DMS114 treated with DMSO at 0.1 percent for 48 hours (cell line): ENCODE results near the gene TMX1.
A peak's percentile ranks its signal among the peaks of the same experiment; 100 is the strongest.

Experiments used
- DNase-seq: peaks from one replicate; lab custom pipeline; 2025; ENCODE audit not compliant: unreplicated experiment; lab: John Stamatoyannopoulos, UW

Gene TMX1

GRCh38 chr14:51242545-51243490 is 2.8 kb downstream of the TMX1 start:
- DNase-seq, result no peak

DNA sequence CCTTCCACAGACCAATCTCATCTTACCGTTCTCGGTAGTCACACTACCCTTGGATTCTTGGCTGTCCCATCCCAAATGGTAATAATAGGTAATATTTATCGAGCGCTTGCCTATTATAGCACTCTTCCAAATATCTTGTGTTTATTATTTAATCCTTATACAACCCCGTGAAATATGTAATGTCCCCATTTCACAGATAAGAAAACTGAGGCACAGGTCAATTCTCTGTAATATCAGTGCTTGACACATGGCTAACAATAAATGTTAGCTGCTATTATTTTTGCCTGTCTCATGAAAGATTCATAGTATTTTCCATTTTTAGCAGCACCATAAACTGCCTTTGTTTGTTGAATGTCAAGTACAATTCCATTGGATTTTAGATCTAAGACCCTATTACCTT is 4.5 kb downstream of the TMX1 start:
- no peak for DNase-seq

- DNase-seq, result no peak
These were observed 6.0 kb downstream of the TMX1 start for GRCh38 chr14:51246032-51246431.

DNA sequence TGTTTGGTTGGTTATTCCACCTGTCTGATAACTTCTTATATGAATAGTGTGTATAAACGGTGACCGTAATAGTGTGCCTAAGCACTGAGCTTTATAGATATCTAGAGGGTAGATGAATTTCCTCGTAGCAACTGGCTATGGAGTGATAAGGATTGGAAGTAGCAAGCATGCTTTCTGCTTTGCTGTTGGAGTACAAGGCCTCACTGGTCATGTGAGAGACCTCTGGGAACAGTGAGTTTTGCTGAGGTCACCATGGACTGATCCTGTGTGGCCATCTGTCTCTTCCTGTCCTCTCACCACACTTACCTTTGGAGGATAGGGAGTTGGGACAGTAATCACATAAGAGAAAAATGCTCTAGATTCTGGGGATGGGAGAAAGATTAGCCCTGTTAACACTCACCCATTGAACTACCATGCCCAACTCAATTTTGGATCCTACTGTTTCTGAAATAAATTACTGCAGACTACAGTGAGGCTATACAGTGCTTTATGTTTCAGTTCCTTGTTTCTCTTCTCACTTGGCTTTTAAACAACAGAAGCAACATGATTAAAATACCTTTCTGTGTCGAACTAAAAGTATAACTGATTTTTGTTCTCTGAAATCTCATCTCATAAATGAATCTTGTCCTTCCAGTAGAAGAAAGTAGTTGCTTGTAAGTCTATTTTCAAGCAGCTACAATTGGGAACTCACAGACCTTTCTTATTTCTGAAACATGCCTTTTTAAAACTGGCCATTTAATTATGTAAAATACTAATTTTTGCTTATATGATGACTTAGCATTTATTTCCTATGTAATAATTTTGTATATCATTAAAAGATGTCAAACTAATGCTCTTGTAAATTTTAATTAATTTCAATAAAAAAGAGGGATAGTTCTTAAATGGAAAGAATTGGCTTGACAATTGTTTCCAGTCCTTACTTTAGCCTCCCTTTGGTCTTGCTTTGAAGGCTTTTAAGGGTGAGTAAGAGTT is 8.3 kb downstream of the TMX1 start:
- no peak for DNase-seq

DNA sequence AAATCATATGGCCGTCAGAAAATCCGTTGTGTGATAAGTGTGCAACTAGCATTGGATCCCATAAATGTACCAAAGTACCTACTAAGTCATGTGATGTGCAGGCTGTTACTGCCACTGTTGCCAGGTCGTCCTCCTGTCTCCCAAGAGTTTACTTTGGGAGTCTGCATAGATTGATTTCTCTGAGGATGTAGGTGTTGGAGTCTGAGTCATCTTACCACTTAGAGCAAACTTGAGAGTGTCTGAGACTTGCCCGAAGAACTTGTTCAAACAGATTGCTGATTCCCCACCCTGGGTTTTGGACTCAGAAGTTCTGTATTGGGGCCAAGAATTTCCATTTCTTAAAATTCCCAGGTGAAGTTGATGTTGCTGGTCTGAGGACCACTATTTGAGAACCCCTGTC is 11.4 kb downstream of the TMX1 start:
- no peak for DNase-seq

- DNase-seq, result no peak
These were observed 13.8 kb downstream of the TMX1 start for GRCh38 chr14:51253880-51254279.

- no peak for DNase-seq
These were observed 18.2 kb downstream of the TMX1 start for GRCh38 chr14:51258280-51258679.

DNA sequence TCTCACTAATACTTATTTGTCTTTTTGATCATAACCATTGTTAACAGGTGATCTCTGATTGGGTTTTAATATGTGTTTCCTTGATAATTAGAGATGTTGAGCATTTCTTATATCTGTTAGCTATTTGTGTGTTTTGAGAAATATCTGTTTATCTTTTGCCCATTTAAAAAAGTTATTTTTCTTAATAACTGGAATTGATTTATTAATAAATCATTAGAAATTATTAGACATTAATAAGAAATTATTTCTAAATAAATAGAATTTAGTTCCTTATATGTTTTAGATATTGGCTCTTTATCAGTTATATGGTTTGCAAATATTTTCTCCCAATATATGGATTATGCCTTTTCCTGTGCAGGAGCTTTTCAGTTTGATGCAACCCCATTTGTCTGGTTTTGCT is 18.7 kb downstream of the TMX1 start:
- no peak for DNase-seq

GRCh38 chr14:51260225-51260624 is 20.2 kb downstream of the TMX1 start:
- no peak for DNase-seq

- DNase-seq, result no peak
These were observed 21.1 kb downstream of the TMX1 start for GRCh38 chr14:51261151-51261550.

DNA sequence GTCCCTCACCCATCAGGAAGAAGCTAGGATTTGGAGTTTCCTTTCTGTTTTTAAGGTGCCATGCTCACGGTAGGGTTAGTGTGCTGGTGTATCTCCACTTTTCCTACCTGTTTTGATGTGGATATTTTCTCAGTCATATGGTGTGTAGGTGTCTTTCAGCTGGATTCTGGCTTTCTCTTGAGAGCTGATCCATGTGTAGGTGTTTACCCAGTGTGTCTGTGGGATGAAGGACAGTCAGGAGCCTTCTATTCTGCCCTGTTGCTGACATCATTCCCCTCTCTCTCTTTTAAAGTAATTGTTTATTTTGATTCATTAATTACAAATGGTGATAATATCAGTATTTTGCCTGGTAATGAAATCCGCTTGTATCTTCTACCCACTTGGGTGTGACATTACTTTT is 22.8 kb downstream of the TMX1 start:
- DNase-seq, result no peak

GRCh38 chr14:51269634-51270033 is 29.6 kb downstream of the TMX1 start:
- DNase-seq, result no peak

DNA sequence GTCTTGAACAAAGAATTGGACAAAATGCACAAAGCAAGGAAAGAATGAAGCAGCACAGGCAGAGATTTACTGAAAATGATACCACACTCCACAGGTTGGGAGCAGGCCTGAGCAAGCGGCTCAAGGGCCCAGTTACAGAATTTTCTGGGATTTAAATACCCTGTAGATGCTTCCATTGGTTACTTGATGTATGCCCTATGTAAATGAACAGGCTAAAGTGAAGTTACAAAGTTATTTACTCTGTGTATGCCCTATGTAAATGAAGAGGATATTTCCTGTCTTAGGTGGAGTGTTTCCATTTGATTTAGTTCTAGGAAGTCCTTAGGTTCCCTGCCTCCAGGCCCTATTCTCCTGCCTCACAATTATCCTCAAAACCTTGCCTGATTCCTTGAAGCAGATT is 36.6 kb downstream of the TMX1 start:
- DNase-seq, result no peak

DNA sequence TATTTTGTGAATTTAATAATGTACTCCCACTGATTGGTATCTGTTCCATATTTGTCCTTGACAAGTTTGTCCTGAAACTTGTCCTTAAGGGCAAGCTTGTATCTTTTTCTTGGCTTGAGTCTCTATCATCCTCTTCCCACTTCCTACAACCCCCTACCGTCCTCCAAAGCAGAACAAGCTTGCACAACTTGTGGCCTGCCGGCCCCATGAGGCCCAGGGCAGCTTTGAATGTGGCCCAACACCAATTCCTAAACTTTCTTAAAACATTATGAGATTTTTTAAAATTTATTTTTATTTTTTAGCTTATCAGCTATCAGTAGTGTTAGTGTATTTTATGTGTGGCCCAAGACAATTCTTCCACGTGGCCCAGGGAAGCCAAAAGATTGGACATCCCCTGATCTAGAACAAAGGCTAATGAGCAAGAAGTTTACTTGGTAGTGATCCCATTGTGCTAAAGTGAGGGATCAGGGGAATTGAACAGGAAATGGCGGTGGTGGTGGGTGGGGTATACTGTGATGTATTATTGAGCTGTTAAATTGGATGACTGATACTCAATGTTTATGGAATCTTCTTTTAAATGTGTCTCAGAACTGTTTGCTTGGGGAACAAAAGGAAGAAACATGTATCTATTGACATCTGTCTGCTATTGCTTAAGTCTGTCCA is 37.8 kb downstream of the TMX1 start:
- no peak for DNase-seq

GRCh38 chr14:51282517-51282916 is 42.5 kb downstream of the TMX1 start:
- DNase-seq, result no peak

- DNase-seq, result peak; percentile 63
These were observed 43.5 kb downstream of the TMX1 start for GRCh38 chr14:51283402-51284085.

DNA sequence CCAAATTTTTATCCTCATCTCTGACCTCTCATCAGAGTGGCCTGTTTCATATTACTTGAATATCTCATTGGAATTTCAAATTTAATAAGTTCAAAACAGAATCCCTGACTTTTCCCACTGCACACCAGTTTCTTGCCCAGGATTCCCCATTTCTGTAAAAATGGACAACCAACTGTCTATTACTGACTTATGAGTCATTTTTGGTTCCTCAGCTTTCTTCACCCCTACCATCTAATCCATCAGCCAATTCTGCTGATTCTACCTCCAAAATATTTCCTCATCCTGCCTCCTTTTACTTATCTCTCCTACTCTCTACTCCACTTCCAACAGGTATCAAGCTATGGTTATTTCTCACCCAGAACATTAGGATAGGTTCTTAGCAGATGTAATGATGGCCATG is 44.2 kb downstream of the TMX1 start:
- no peak for DNase-seq

DNA sequence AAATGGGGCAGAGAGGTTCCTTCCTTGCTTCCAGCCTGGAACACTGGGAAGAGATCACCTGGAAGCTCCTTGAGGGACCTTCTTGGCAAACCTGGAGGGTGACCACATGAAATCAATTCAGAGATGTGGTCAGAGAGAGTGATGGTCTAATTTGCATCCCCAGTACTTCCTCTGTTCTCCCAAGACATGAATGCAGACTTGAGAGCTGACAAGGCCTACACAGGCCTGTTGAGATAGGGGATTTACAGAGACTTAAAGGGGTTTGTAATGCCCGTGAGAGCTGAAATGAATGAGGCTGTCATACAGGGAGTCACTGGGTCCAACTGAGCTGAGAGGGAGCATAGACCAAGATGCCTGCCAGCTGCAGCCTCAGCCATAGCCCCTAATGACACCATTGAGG is 45.1 kb downstream of the TMX1 start:
- DNase-seq, result no peak

- no peak for DNase-seq
These were observed 49.1 kb downstream of the TMX1 start for GRCh38 chr14:51289169-51289568.

GRCh38 chr14:51290132-51290531 is 50.1 kb downstream of the TMX1 start:
- no peak for DNase-seq

DNA sequence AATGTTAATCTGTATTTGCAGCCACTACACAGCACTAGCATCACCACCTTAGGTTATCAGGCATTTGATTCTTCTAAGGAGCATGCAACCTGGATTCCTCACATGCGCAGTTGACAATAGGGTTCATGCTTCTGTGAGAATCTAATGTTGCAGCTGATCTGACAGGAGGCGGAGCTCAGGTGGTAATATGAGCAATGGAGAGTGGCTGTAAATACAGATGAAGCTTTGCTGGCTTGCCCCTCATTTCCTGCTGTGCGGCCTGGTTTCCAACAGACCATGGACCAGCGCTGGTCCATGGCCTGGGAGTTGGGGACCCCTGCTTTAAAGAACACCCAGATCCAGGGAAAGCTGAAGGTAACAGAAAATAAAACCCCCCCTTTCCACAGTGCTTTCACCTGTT is 51.0 kb downstream of the TMX1 start:
- no peak for DNase-seq
